Karpas-422 (cell line): ENCODE measurements around the gene TOX2. TPM values are rescaled to one million over a fixed set of nuclear protein-coding genes. Genes with fewer than 3 reads are reported as not detected.

ENCODE experiments used
- DNase-seq: peaks from one replicate; pipeline ENCODE4 v3.0.0-alpha.2; 2015
- H2AFZ ChIP-seq: fragments of 200-600 bp; sonication (generic); 2 replicates; pipeline ENCODE4 v1.6.1; 2014; ENCODE audit warnings: antibody characterized with exemption, low read length, mixed read lengths
- H3K27ac ChIP-seq: fragments of 200-600 bp; sonication (generic); 2 replicates; pipeline ENCODE4 v1.5.1; 2014; ENCODE audit warnings: mild to moderate bottlenecking, low read length, moderate library complexity
- H3K27me3 ChIP-seq: fragments of 200-600 bp; sonication (generic); 2 replicates; pipeline ENCODE4 v1.6.1; 2014; ENCODE audit warnings: low read length, mixed read lengths
- H3K36me3 ChIP-seq: fragments of 200-600 bp; sonication (generic); 2 replicates; pipeline ENCODE4 v1.6.1; 2014; ENCODE audit warnings: low read length, mixed read lengths; ENCODE audit not compliant: insufficient read depth
- H3K4me1 ChIP-seq: fragments of 200-600 bp; sonication (generic); 2 replicates; pipeline ENCODE4 v1.6.1; 2014; ENCODE audit warnings: mild to moderate bottlenecking, low read length, mixed read lengths
- H3K4me2 ChIP-seq: fragments of 200-600 bp; sonication (generic); 2 replicates; pipeline ENCODE4 v1.6.1; 2014; ENCODE audit warnings: low read length, low read depth, mild to moderate bottlenecking; ENCODE audit not compliant: poor library complexity, severe bottlenecking
- H3K4me3 ChIP-seq: fragments of 200-600 bp; sonication (generic); 2 replicates; pipeline ENCODE4 v1.5.1; 2014; ENCODE audit warnings: mild to moderate bottlenecking, antibody characterized with exemption, low read length, mixed read lengths
- H3K79me2 ChIP-seq: fragments of 200-600 bp; sonication (generic); 2 replicates; pipeline ENCODE4 v1.6.1; 2014; ENCODE audit warnings: mild to moderate bottlenecking, low read length, mixed read lengths
- H3K9ac ChIP-seq: fragments of 200-600 bp; sonication (generic); 2 replicates; pipeline ENCODE4 v1.6.0; 2014; ENCODE audit warnings: low read length
- H3K9me2 ChIP-seq: fragments of 200-600 bp; sonication (generic), shearing (Covaris generic); replicated peaks from 2 replicates; pipeline ENCODE4 v1.6.0; 2014; ENCODE audit warnings: mild to moderate bottlenecking, low read length, moderate library complexity; ENCODE audit not compliant: insufficient read depth
- H3K9me3 ChIP-seq: fragments of 300-700, 200-600 bp; sonication (generic); 2 replicates; pipeline ENCODE4 v1.6.1; 2014; ENCODE audit warnings: low read length, mixed read lengths
- H4K20me1 ChIP-seq: fragments of 200-600 bp; sonication (generic); 2 replicates; pipeline ENCODE4 v1.6.1; 2014; ENCODE audit warnings: mild to moderate bottlenecking, antibody characterized with exemption, low read length, low read depth; ENCODE audit not compliant: insufficient read depth
- total RNA-seq: library from RNA; depleted of rRNA; stranded (reverse); fragments of >200 nt; shearing (Covaris generic); gene quantifications from 2 replicates; pipeline ENCODE4 v1.2.3, GENCODE V29; 2014; ENCODE audit warnings: low replicate concordance

TOX2 gene
- total RNA-seq, 1 experiment from 2014 or later, result 42.9 TPM

DNA sequence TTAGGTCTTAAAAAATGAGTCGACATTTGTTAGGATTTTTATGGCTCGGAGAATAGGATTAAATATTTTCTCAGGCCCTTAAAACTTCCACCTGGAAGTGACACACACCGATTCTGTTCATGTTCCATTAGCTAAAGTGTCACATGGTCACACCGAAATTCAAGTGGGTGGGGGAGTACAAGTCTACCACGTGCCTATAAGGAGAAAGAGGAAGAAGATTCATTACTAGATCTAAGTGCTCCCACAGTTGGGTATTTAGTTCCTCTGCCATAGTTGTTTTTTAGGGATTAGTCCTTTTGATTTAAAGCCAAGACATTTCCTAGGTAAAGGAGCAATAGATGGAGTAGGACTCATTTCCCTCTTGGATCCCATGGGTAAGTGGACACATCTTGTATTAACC is 4.9 kb upstream of the TOX2 start:
- no peak overlapping the region for H3K4me2 ChIP-seq
- no peak overlapping the region for H3K4me3 ChIP-seq
- H3K27me3 ChIP-seq, result no peaks in the 10 kb centered on the region
- H2AFZ ChIP-seq, result no peak overlapping the region
- no peaks in the 10 kb centered on the region for H3K9me2 ChIP-seq
- no peaks in the 10 kb centered on the region for H3K36me3 ChIP-seq
- no peaks in the 10 kb centered on the region for H4K20me1 ChIP-seq
- H3K79me2 ChIP-seq, result no peaks in the 10 kb centered on the region
- peak; percentile 55 for DNase-seq
- H3K9ac ChIP-seq, result no peak overlapping the region
- peaks cover 7% of the 10 kb centered on the region for H3K4me1 ChIP-seq
- H3K9me3 ChIP-seq, result peaks cover 8% of the 10 kb centered on the region
- no peak overlapping the region for H3K27ac ChIP-seq

GRCh38 chr20:43910564-43910963 is 4.1 kb upstream of the TOX2 start:
- H3K36me3 ChIP-seq, result no peaks in the 10 kb centered on the region
- no peaks in the 10 kb centered on the region for H3K27me3 ChIP-seq
- no peaks in the 10 kb centered on the region for H4K20me1 ChIP-seq
- peaks cover 8% of the 10 kb centered on the region for H3K9me3 ChIP-seq
- no peaks in the 10 kb centered on the region for H3K9me2 ChIP-seq
- no peak overlapping the region for H3K9ac ChIP-seq
- H3K4me1 ChIP-seq, result peaks cover 4% of the 10 kb centered on the region; the same call in 1 of the 2 replicates
- no peak overlapping the region for H2AFZ ChIP-seq
- no peak for DNase-seq
- no peaks in the 10 kb centered on the region for H3K79me2 ChIP-seq
- H3K4me2 ChIP-seq, result no peak overlapping the region
- H3K4me3 ChIP-seq, result no peak overlapping the region
- no peak overlapping the region for H3K27ac ChIP-seq

GRCh38 chr20:43911066-43911465 is 3.6 kb upstream of the TOX2 start:
- Histone ChIP-seq H3K79me2 (no peaks in the 10 kb centered on the region), H3K27me3 (no peaks in the 10 kb centered on the region), H3K4me1 (peaks cover 4% of the 10 kb centered on the region; the same call in 1 of the 2 replicates), H2AFZ (no peak overlapping the region), H3K9me2 (no peaks in the 10 kb centered on the region), H3K27ac (no peak overlapping the region), H3K9me3 (peaks cover 8% of the 10 kb centered on the region), H3K4me2 (no peak overlapping the region), H3K36me3 (no peaks in the 10 kb centered on the region), H4K20me1 (no peaks in the 10 kb centered on the region), H3K9ac (no peak overlapping the region), H3K4me3 (no peak overlapping the region)
- no peak for DNase-seq

GRCh38 chr20:43913291-43914025 is 1.2 kb upstream of the TOX2 start:
- Histone ChIP-seq H3K4me1 (peaks cover 14% of the 10 kb centered on the region), H4K20me1 (no peaks in the 10 kb centered on the region), H3K4me3 (no peak overlapping the region), H3K9ac (no peak overlapping the region), H3K9me2 (no peaks in the 10 kb centered on the region), H2AFZ (no peak overlapping the region), H3K9me3 (peaks cover 1% of the 10 kb centered on the region; the same call in 1 of the 2 replicates), H3K4me2 (no peak overlapping the region), H3K27ac (no peak overlapping the region), H3K36me3 (no peaks in the 10 kb centered on the region), H3K79me2 (no peaks in the 10 kb centered on the region), H3K27me3 (no peaks in the 10 kb centered on the region)
- DNase-seq, result no peak

DNA sequence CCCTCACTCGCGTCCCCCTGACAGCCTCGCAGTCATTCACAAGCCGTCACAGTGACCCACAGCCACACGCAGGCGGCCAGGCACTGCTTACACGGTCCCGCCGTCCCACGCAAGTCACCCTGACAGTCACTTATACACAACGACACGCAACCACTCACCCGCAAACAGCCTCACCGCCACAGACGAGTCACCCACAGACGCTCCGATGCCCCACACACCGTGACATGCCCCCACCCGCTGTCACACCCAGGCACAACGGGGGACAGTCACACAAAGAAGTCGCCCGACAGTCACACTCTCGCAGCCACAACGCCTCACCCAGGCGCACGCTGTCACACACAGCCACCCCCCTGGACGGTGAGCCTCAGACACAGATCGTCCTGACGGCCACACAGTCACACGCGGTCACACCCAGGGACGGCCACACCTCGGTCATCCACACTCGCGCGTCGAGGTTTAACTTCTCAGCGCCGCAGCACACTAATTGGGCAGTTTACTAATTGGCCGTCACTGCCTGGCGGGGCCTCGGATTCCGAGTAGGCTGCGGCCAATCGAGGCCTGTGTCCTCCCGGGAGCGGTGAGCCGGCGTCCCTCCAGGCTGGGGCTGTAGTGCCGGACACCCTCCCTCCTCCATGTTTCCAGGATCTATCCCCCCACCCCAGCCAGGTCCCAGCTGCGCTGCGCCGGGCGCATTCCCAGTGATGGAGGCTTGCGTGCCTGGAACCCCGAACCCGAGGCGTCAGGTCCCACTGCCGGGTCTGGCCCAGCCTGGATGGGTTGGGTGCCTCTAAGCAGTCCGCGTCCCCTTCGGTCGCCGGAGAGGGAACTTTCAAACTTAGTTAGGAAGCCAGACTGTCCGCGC is 790 bp downstream of the TOX2 start:
- no peaks in the 10 kb centered on the region for H4K20me1 ChIP-seq
- H2AFZ ChIP-seq, result no peak overlapping the region
- H3K9ac ChIP-seq, result no peak overlapping the region
- peaks cover 10% of the 10 kb centered on the region for H3K4me1 ChIP-seq
- no peak overlapping the region for H3K4me3 ChIP-seq
- DNase-seq, result no peak
- no peaks in the 10 kb centered on the region for H3K79me2 ChIP-seq
- H3K36me3 ChIP-seq, result no peaks in the 10 kb centered on the region
- no peak overlapping the region for H3K27ac ChIP-seq
- H3K4me2 ChIP-seq, result no peak overlapping the region
- no peaks in the 10 kb centered on the region for H3K27me3 ChIP-seq
- no peaks in the 10 kb centered on the region for H3K9me2 ChIP-seq
- H3K9me3 ChIP-seq, result no peaks in the 10 kb centered on the region

- DNase-seq, result no peak
- Histone ChIP-seq H3K9me3 (no peaks in the 10 kb centered on the region), H3K4me3 (no peak overlapping the region), H2AFZ (peak overlapping the region; percentile 62; the same call in 1 of the 2 replicates), H3K36me3 (no peaks in the 10 kb centered on the region), H3K27me3 (no peaks in the 10 kb centered on the region), H3K4me2 (peak overlapping the region; percentile 20), H3K27ac (no peak overlapping the region), H3K79me2 (no peaks in the 10 kb centered on the region), H3K9ac (no peak overlapping the region), H3K9me2 (no peaks in the 10 kb centered on the region), H4K20me1 (no peaks in the 10 kb centered on the region), H3K4me1 (peaks cover 10% of the 10 kb centered on the region)
Observed at GRCh38 chr20:43916073-43916880, 1.6 kb downstream of the TOX2 start.

- no peak overlapping the region for H3K4me3 ChIP-seq
- H4K20me1 ChIP-seq, result no peaks in the 10 kb centered on the region
- no peaks in the 10 kb centered on the region for H3K9me2 ChIP-seq
- no peaks in the 10 kb centered on the region for H3K79me2 ChIP-seq
- H3K36me3 ChIP-seq, result no peaks in the 10 kb centered on the region
- no peaks in the 10 kb centered on the region for H3K9me3 ChIP-seq
- H3K9ac ChIP-seq, result no peak overlapping the region
- peak overlapping the region; percentile 62; the same call in 1 of the 2 replicates for H2AFZ ChIP-seq
- no peak for DNase-seq
- peaks cover 10% of the 10 kb centered on the region for H3K4me1 ChIP-seq
- no peak overlapping the region for H3K27ac ChIP-seq
- no peaks in the 10 kb centered on the region for H3K27me3 ChIP-seq
- peak overlapping the region; percentile 20 for H3K4me2 ChIP-seq
Observed at GRCh38 chr20:43916881-43917371, 2.3 kb downstream of the TOX2 start.
